Right lobe of liver (tissue), 4 donors: Measurements from ENCODE around the gene CD72.

Experiments
- CTCF ChIP-seq, 4 donors: fragments of 200-600 bp in 3 of 4; fragments of 450-650 bp in 1 of 4; IDR thresholded peaks; one replicate each; pipeline versions ENCODE4 v1.5.1 to v1.8.0; 2016 to 2022; ENCODE audit warnings: antibody characterized with exemption in 4 of 4, mild to moderate bottlenecking in 2 of 4
- POLR2A ChIP-seq: fragments of 450-650 bp; IDR thresholded peaks from one replicate; pipeline ENCODE4 v1.6.1; 2017; ENCODE audit warnings: antibody characterized with exemption, mild to moderate bottlenecking
- donor health status: DM: no; HTN: no; CAD: no.
- donor health status: DM: no; HTN: no; CAD: no.
- donor health status: DM: no; HTN: yes; CAD: no.

- TF ChIP-seq CTCF (IDR thresholded peaks at IDR 0.05) (no peak), POLR2A (no peak)
Observed at GRCh38 chr9:35635730-35636129, 17.5 kb upstream of the CD72 start.
